PC-9 (cell line): ENCODE measurements around the gene GRAMD2B. TPM values are rescaled to one million over a fixed set of nuclear protein-coding genes. Genes with fewer than 3 reads are reported as not detected.

Experiments used
- BruUV-seq: library from RNA; stranded (reverse); fragments of 400-500 nt; replicated peaks from 2 replicates; lab custom pipeline; 2021; lab: Mats Ljungman, UMichigan
- CTCF ChIA-PET: fragments of 300-600 bp; sonication (Branson Sonifier 250); formaldehyde crosslinking; loops from one replicate; lab custom pipeline; 2022; ENCODE audit warnings: antibody characterized with exemption; lab: Charles Lee
- POLR2A ChIA-PET: fragments of 300-600 bp; sonication (Branson Sonifier 250); formaldehyde crosslinking; loops from one replicate; lab custom pipeline; 2022; ENCODE audit warnings: antibody characterized with exemption; ENCODE audit not compliant: unreplicated experiment; lab: Charles Lee
- DNase-seq, 2 experiments: peaks; one replicate each; pipeline versions ENCODE4 v3.0.0 to v3.0.0-alpha.2; 2015 to 2022; ENCODE audit warnings: mixed read lengths in 1 of 2
- H2AFZ ChIP-seq: fragments of 200-600 bp; sonication (generic); 2 replicates; pipeline ENCODE4 v1.8.1; 2017; ENCODE audit warnings: antibody characterized with exemption
- H3F3A ChIP-seq: fragments of 200-600 bp; sonication (generic); 2 replicates; pipeline ENCODE4 v1.8.1; 2017; ENCODE audit warnings: antibody characterized with exemption, mild to moderate bottlenecking, low read depth; ENCODE audit not compliant: insufficient read depth
- H3K27ac ChIP-seq: fragments of 200-600 bp; sonication (generic); 2 replicates; pipeline ENCODE4 v1.6.1; 2016; ENCODE audit warnings: mixed run types
- H3K27me3 ChIP-seq: fragments of 200-600 bp; sonication (generic); 2 replicates; pipeline ENCODE4 v1.6.1; 2016; ENCODE audit warnings: low read depth, mixed run types; ENCODE audit not compliant: insufficient read depth
- H3K36me3 ChIP-seq: fragments of 200-600 bp; sonication (generic); 2 replicates; pipeline ENCODE4 v1.6.1; 2016; ENCODE audit warnings: low read depth, mixed run types
- H3K4me1 ChIP-seq: fragments of 200-600 bp; sonication (generic); replicated peaks from 2 replicates; pipeline ENCODE4 v1.6.1; 2016; ENCODE audit warnings: mixed run types; ENCODE audit not compliant: insufficient read depth
- H3K4me2 ChIP-seq: fragments of 200-600 bp; sonication (generic); 2 replicates; pipeline ENCODE4 v1.6.1; 2017; ENCODE audit warnings: mixed run types
- H3K4me3 ChIP-seq: fragments of 200-600 bp; sonication (generic); 2 replicates; pipeline ENCODE4 v1.6.1; 2016; ENCODE audit warnings: mixed run types
- H3K79me2 ChIP-seq: fragments of 200-600 bp; sonication (generic); 2 replicates; pipeline ENCODE4 v1.6.1; 2017; ENCODE audit warnings: low read depth, mixed run types
- H3K9me2 ChIP-seq: fragments of 200-600 bp; sonication (generic); 2 replicates; pipeline ENCODE4 v1.8.1; 2017; ENCODE audit warnings: mild to moderate bottlenecking; ENCODE audit not compliant: insufficient read depth
- H3K9me3 ChIP-seq: fragments of 200-600 bp; sonication (generic); 2 replicates; pipeline ENCODE4 v1.8.1; 2016; ENCODE audit warnings: low read depth; ENCODE audit not compliant: insufficient read depth
- H4K20me1 ChIP-seq: fragments of 200-600 bp; sonication (generic); 2 replicates; pipeline ENCODE4 v1.8.1; 2017; ENCODE audit not compliant: insufficient read depth
- CTCF ChIP-seq: fragments of 200-600 bp; sonication (generic); conservative IDR thresholded peaks from 2 replicates; pipeline ENCODE4 v1.6.1; 2017; ENCODE audit warnings: mixed run types, antibody characterized with exemption, mild to moderate bottlenecking, moderate library complexity
- EZH2 ChIP-seq: fragments of 200-600 bp; sonication (generic); IDR thresholded peaks from 2 replicates; pipeline ENCODE4 v1.8.0; 2017; ENCODE audit warnings: antibody characterized with exemption, low read depth
- intact Hi-C: fragments of 100-400 bp; cut with micrococcal nuclease; formaldehyde crosslinking; loops from one replicate; pipeline ENCODE4 v1.10.0; 2022; ENCODE audit not compliant: unreplicated experiment
- total RNA-seq: library from RNA; stranded (reverse); gene quantifications from 2 replicates; pipeline ENCODE4 v1.2.3, GENCODE V29; 2021

Gene GRAMD2B
- total RNA-seq, 1 experiment from 2014 or later = 10.0 TPM

GRCh38 chr5:126398791-126399190 is 24.4 kb upstream of the GRAMD2B start:
- Histone ChIP-seq H3K27me3 (no peaks in the 10 kb centered on the region), H3F3A (no peaks in the 10 kb centered on the region), H3K79me2 (no peaks in the 10 kb centered on the region), H3K27ac (no peak overlapping the region), H4K20me1 (no peaks in the 10 kb centered on the region), H3K9me3 (peaks cover 18% of the 10 kb centered on the region; the same call in 1 of the 2 replicates), H2AFZ (no peak overlapping the region), H3K9me2 (no peaks in the 10 kb centered on the region), H3K4me1 (no peaks in the 10 kb centered on the region), H3K4me3 (no peak overlapping the region), H3K4me2 (no peak overlapping the region), H3K36me3 (no peaks in the 10 kb centered on the region)
- intact Hi-C loops = no loop called here
- BruUV-seq = no TSS peak
- POLR2A ChIA-PET = no interaction called here
- CTCF ChIA-PET = no interaction called here
- TF ChIP-seq CTCF (no peak), EZH2 (no peak)
- no peak for DNase-seq

GRCh38 chr5:126400621-126401251 is 22.5 kb upstream of the GRAMD2B start:
- Histone ChIP-seq H3K27me3 (no peaks in the 10 kb centered on the region), H4K20me1 (no peaks in the 10 kb centered on the region), H2AFZ (no peak overlapping the region), H3K9me2 (no peaks in the 10 kb centered on the region; the same call in 1 of the 2 replicates), H3K4me2 (no peak overlapping the region), H3K27ac (no peak overlapping the region), H3K36me3 (no peaks in the 10 kb centered on the region), H3K9me3 (peaks cover 18% of the 10 kb centered on the region; the same call in 1 of the 2 replicates), H3K79me2 (no peaks in the 10 kb centered on the region), H3K4me1 (no peaks in the 10 kb centered on the region), H3K4me3 (no peak overlapping the region), H3F3A (no peaks in the 10 kb centered on the region)
- intact Hi-C loops = no loop called here
- no peak for DNase-seq
- no peak for TF ChIP-seq EZH2
- no peak for TF ChIP-seq CTCF
- ChIA-PET POLR2A (no interaction called here), CTCF (no interaction called here)
- no TSS peak for BruUV-seq

GRCh38 chr5:126402621-126403555 is 20.3 kb upstream of the GRAMD2B start:
- Histone ChIP-seq H3K9me3 (peaks cover 19% of the 10 kb centered on the region), H2AFZ (no peak overlapping the region), H3K36me3 (no peaks in the 10 kb centered on the region), H3K79me2 (no peaks in the 10 kb centered on the region), H3K9me2 (no peaks in the 10 kb centered on the region; the same call in 1 of the 2 replicates), H3K27ac (no peak overlapping the region), H3K4me2 (no peak overlapping the region), H3K4me1 (no peaks in the 10 kb centered on the region), H3K4me3 (no peak overlapping the region), H4K20me1 (no peaks in the 10 kb centered on the region), H3F3A (no peaks in the 10 kb centered on the region), H3K27me3 (no peaks in the 10 kb centered on the region)
- DNase-seq = no peak
- ChIA-PET CTCF (no interaction called here), POLR2A (no interaction called here)
- intact Hi-C loops = no loop called here
- no TSS peak for BruUV-seq
- TF ChIP-seq EZH2 = no peak
- no peak for TF ChIP-seq CTCF
